OCI-LY7 (cell line): ENCODE measurements around the gene TP53AIP1. TPM values are rescaled to one million over a fixed set of nuclear protein-coding genes. Genes with fewer than 3 reads are reported as not detected.

Experiments used
- BruUV-seq: library from RNA; stranded (reverse); fragments of 400-500 nt; replicated peaks from 2 replicates; lab custom pipeline; 2021; lab: Mats Ljungman, UMichigan
- CTCF ChIA-PET: fragments of 300-600 bp; sonication (Branson Sonifier 250); formaldehyde crosslinking; loops from one replicate; lab custom pipeline; 2022; ENCODE audit warnings: antibody characterized with exemption; ENCODE audit not compliant: unreplicated experiment; lab: Charles Lee
- POLR2A ChIA-PET: fragments of 300-600 bp; sonication (Branson Sonifier 250); formaldehyde crosslinking; loops from one replicate; lab custom pipeline; 2022; ENCODE audit warnings: antibody characterized with exemption; lab: Charles Lee
- DNase-seq: peaks from one replicate; pipeline ENCODE4 v3.0.0-alpha.2; 2015; ENCODE audit warnings: low spot score
- H2AFZ ChIP-seq: fragments of 200-600 bp; sonication (generic), shearing (Covaris generic); 2 replicates; pipeline ENCODE4 v1.6.1; 2014; ENCODE audit warnings: mild to moderate bottlenecking, antibody characterized with exemption, low read length, moderate library complexity
- H3K27ac ChIP-seq: fragments of 200-600 bp; sonication (generic); 2 replicates; pipeline ENCODE4 v1.5.1; 2014; ENCODE audit warnings: mixed run types, low read depth, mild to moderate bottlenecking, moderate library complexity, low read length, inconsistent platforms; ENCODE audit not compliant: poor library complexity, severe bottlenecking
- H3K36me3 ChIP-seq: fragments of 200-600 bp; sonication (generic); 2 replicates; pipeline ENCODE4 v1.6.1; 2014; ENCODE audit warnings: mild to moderate bottlenecking, antibody characterized with exemption, low read length, moderate library complexity, mixed read lengths; ENCODE audit not compliant: insufficient read depth
- H3K4me1 ChIP-seq: fragments of 200-600 bp; sonication (generic); 2 replicates; pipeline ENCODE4 v1.5.1; 2014; ENCODE audit warnings: mild to moderate bottlenecking, low read length; ENCODE audit not compliant: insufficient read depth, poor library complexity, severe bottlenecking
- H3K4me2 ChIP-seq: fragments of 200-600 bp; sonication (generic); 2 replicates; pipeline ENCODE4 v1.6.1; 2014; ENCODE audit warnings: mild to moderate bottlenecking, low read length
- H3K4me3 ChIP-seq: fragments of 200-600 bp; sonication (generic); 2 replicates; pipeline ENCODE4 v1.5.1; 2014; ENCODE audit warnings: mild to moderate bottlenecking, low read depth, low read length; ENCODE audit not compliant: poor library complexity, severe bottlenecking
- H3K79me2 ChIP-seq: fragments of 200-600 bp; sonication (generic); 2 replicates; pipeline ENCODE4 v1.6.1; 2016; ENCODE audit warnings: low read depth, mild to moderate bottlenecking, low read length, moderate library complexity, mixed read lengths; ENCODE audit not compliant: insufficient read depth
- H3K9me2 ChIP-seq: fragments of 200-600 bp; sonication (generic); 2 replicates; pipeline ENCODE4 v1.6.1; 2016; ENCODE audit warnings: mild to moderate bottlenecking, low read length, mixed read lengths; ENCODE audit not compliant: insufficient read depth
- H3K9me3 ChIP-seq: fragments of 200-600 bp; sonication (generic); 2 replicates; pipeline ENCODE4 v1.6.1; 2014; ENCODE audit warnings: mild to moderate bottlenecking, mixed run types, low read length, mixed read lengths
- H4K20me1 ChIP-seq: fragments of 200-600 bp; sonication (generic); 2 replicates; pipeline ENCODE4 v1.6.1; 2014; ENCODE audit warnings: mild to moderate bottlenecking, antibody characterized with exemption, low read length, moderate library complexity, mixed read lengths; ENCODE audit not compliant: insufficient read depth
- EZH2phosphoT487 ChIP-seq: fragments of 200-600 bp; sonication (generic); IDR thresholded peaks from 2 replicates; pipeline ENCODE4 v1.6.1; 2018; ENCODE audit warnings: low read depth, borderline replicate concordance, mild to moderate bottlenecking, mixed run types, antibody characterized with exemption, low read length, moderate library complexity, mixed read lengths
- intact Hi-C: fragments of 100-400 bp; cut with micrococcal nuclease; formaldehyde crosslinking; loops from one replicate; pipeline ENCODE4 v1.10.0; 2022; ENCODE audit not compliant: unreplicated experiment
- total RNA-seq, 2 experiments: library from RNA; depleted of rRNA in 1 of 2; stranded (reverse); fragments of >200 nt in 1 of 2; shearing (Covaris generic) in 1 of 2; gene quantifications; 2 replicates each; pipeline ENCODE4 v1.2.3, GENCODE V29; 2014 to 2022
- TF ChIP-seq, protein P1 (sequence below): fragments of 200-600 bp; sonication (generic); conservative IDR thresholded peaks from 2 replicates; pipeline ENCODE4 v1.5.1; 2014; ENCODE audit warnings: mild to moderate bottlenecking, antibody characterized with exemption, low read length, moderate library complexity, mixed read lengths

The TP53AIP1 gene
- total RNA-seq, 2 experiments from 2014 or later = not detected

DNA sequence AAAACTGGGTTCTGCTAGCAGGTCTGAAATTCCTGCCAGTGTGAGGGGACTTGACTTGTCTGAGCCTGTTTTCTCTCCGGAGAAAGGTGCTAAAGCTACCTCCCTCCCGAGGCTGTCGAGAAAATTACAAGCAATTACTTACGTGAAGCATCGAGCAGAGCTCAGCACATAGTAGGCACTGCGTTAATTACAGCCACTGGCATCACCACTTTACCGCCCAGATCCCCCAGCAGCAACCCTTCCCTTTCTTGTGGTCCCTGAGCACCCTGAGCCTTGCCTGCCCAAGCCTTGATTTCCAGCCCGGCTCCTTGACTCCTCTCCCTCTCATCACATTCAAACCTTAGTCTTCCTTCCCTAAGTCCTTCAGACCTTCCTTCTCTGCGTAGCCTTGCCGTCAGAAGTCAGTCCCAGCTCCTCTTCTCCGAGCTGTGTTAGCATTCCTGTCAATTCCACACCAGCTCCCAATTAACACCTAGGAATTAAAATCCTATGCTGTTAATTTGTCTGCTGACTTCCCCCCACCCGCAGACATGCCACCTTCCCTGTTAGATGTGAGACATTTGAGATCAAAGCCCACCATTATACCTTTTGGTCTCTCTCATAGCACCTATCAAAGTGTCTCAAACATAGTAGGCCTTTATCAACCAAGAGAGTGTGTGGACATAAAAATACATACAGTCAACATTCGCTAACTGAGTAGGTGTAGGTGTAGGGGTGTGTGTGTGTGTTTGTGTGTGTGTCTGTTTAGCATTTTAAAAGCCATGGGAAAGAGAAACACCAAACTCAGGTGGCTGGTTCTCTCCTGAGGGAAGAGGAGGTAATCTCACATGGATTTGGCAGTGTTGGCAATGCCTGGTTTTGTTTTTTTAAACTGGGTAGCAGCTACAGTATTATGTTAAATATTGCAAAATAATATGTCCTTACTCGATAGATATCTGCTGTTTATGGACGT is 54.4 kb downstream of the TP53AIP1 start:
- CTCF ChIA-PET = no interaction called here
- Histone ChIP-seq H3K4me1 (no peaks in the 10 kb centered on the region), H4K20me1 (no peaks in the 10 kb centered on the region), H3K27ac (no peak overlapping the region), H3K4me3 (no peak overlapping the region), H3K9me3 (no peaks in the 10 kb centered on the region), H3K4me2 (no peak overlapping the region), H3K9me2 (no peaks in the 10 kb centered on the region), H3K79me2 (no peaks in the 10 kb centered on the region), H2AFZ (no peak overlapping the region), H3K36me3 (no peaks in the 10 kb centered on the region)
- POLR2A ChIA-PET = no interaction called here
- DNase-seq = no peak
- intact Hi-C loops = no loop called here
- BruUV-seq = no TSS peak
- no peak for TF ChIP-seq EZH2phosphoT487
- TF ChIP-seq, protein P1, sequence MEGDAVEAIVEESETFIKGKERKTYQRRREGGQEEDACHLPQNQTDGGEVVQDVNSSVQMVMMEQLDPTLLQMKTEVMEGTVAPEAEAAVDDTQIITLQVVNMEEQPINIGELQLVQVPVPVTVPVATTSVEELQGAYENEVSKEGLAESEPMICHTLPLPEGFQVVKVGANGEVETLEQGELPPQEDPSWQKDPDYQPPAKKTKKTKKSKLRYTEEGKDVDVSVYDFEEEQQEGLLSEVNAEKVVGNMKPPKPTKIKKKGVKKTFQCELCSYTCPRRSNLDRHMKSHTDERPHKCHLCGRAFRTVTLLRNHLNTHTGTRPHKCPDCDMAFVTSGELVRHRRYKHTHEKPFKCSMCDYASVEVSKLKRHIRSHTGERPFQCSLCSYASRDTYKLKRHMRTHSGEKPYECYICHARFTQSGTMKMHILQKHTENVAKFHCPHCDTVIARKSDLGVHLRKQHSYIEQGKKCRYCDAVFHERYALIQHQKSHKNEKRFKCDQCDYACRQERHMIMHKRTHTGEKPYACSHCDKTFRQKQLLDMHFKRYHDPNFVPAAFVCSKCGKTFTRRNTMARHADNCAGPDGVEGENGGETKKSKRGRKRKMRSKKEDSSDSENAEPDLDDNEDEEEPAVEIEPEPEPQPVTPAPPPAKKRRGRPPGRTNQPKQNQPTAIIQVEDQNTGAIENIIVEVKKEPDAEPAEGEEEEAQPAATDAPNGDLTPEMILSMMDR = no peak

DNA sequence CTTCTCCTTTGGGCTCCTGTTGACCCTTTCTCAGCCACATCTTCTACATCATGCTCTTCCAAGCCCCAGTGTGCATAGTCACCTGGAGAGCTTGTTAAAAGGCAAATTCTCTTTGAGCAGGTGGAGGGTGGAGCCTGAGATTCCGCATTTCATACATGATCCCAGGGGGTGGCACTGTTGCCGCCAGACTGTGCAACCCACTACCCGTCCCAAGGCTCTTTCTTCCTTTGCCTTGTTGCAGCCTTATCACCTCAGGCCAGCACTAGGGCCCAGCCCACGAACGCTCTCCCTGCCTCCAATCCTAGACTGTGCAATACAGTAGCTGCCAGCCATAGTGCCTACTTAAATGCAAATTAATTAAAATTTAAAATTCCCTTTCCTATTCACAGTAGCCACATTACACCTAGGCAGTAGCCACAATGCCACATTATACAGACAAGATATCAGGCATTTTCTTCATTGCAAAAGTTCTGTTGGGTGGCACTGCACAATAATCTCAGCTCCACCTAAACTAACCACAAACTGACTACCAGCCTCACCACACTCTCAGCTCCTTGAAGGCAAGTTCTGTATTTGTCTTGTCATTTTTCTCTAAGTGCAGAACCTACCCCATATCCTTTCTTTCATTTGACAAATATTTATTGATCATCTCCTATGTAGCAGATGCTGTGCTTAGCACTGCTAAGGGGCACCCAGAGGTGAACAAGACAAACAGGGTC is 56.1 kb downstream of the TP53AIP1 start:
- TF ChIP-seq EZH2phosphoT487 = no peak
- TF ChIP-seq, protein P1 = peak; percentile 63
- no peak overlapping the region for H3K4me3 ChIP-seq
- CTCF ChIA-PET = no interaction called here
- H2AFZ ChIP-seq = no peak overlapping the region
- H3K36me3 ChIP-seq = no peaks in the 10 kb centered on the region
- no peak overlapping the region for H3K27ac ChIP-seq
- H4K20me1 ChIP-seq = no peaks in the 10 kb centered on the region
- POLR2A ChIA-PET = no interaction called here
- H3K4me1 ChIP-seq = no peaks in the 10 kb centered on the region
- H3K79me2 ChIP-seq = no peaks in the 10 kb centered on the region
- DNase-seq = peak; percentile 24
- H3K4me2 ChIP-seq = no peak overlapping the region
- intact Hi-C loops = no loop called here
- no peaks in the 10 kb centered on the region for H3K9me3 ChIP-seq
- H3K9me2 ChIP-seq = no peaks in the 10 kb centered on the region
- BruUV-seq = no TSS peak

Other genes starting within 250 kb of the TP53AIP1 start
- 79.4 and 88.8 TPM in 2 replicates for gene FLI1, start 248.8 kb downstream of the TP53AIP1 start, total RNA-seq (2014; rRNA removed; shearing (Covaris generic))
- 78.2 and 81.2 TPM in 2 replicates for gene FLI1, start 248.8 kb downstream of the TP53AIP1 start, total RNA-seq (2022)
- 0.06 TPM in 1 of 2 replicates, not detected in the other for gene KCNJ1, start 75.6 kb downstream of the TP53AIP1 start, total RNA-seq (2014; rRNA removed; shearing (Covaris generic))
- gene KCNJ1, start 75.6 kb downstream of the TP53AIP1 start, total RNA-seq (2022) = 0.11 TPM in 1 of 2 replicates, not detected in the other
- gene KCNJ5, start 51.5 kb downstream of the TP53AIP1 start, total RNA-seq (2014; rRNA removed; shearing (Covaris generic)) = not detected in 2 replicates
- gene KCNJ5, start 51.5 kb downstream of the TP53AIP1 start, total RNA-seq (2022) = not detected in 2 replicates
- not detected in 2 replicates for gene ARHGAP32, start 249.5 kb upstream of the TP53AIP1 start, total RNA-seq (2014; rRNA removed; shearing (Covaris generic))
- not detected in 2 replicates for gene ARHGAP32, start 249.5 kb upstream of the TP53AIP1 start, total RNA-seq (2022)